ENCODE results near the gene TCN1.
"Not testable (repeated sequence)": the region's sequence is repeated elsewhere in the genome, so short reads cannot be mapped to it uniquely, and the experiment has no call there.

Gene TCN1, protein sequence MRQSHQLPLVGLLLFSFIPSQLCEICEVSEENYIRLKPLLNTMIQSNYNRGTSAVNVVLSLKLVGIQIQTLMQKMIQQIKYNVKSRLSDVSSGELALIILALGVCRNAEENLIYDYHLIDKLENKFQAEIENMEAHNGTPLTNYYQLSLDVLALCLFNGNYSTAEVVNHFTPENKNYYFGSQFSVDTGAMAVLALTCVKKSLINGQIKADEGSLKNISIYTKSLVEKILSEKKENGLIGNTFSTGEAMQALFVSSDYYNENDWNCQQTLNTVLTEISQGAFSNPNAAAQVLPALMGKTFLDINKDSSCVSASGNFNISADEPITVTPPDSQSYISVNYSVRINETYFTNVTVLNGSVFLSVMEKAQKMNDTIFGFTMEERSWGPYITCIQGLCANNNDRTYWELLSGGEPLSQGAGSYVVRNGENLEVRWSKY

DNA sequence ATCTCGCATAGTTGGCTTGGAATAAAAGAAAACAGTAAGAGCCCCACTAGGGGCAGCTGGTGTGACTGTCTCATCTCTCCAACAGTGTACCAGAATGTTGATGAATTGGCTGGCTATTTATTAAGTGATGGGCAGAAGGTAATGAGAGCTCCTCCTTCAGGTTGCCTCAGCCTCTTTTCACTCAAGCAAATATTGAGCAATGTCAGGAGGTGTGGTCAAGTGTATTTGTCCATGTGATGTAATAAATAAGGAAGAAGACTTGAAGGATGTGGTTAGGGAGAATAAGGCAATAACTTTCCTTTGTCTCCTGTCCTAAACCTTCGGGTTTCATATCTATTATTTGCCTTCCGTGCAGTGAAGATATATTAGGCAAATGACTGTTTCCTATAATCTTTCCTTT is at the start of gene TCN1:
TCN1 (minus strand) TSS at position 91 of the 400 bp plus-strand sequence; CDS start at position 74, 17 bp downstream.
- no peak for DNase-seq

DNA sequence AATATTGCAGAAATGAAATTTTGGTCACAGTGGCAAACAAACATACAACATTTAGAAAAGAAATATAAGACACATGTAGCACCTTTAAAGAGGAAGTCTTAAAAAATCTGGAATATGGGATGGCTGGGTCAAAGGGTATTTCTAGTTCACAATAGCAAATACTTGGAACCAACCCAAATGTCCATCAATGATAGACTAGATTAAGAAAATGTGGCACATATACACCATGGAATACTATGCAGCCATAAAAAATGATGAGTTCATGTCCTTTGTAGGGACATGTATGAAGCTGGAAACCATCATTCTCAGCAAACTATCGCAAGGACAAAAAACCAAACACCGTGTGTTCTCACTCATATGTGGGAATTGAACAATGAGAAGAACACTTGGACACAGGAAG is 37.3 kb upstream of the TCN1 start:
- not testable (repeated sequence) for DNase-seq

DNA sequence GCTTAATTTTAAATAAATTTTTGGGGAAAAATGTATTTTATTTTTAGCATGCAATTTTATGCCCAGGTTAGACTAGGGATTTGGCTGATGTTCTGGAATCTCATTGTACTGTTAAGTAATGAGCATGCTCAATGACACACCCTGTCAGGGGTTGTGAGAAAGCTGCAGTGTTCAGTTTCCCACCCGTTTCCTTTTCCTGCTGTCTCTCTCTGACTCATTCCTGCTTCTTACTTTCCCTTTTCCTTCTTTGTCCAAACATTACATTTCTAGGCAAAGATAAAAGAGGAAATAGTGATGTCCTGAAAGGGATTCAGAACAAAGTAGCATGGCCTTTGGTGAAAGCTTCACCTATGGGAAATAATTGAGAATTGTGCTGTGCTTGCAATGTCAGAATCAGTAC is 35.0 kb upstream of the TCN1 start:
- no peak for DNase-seq

DNA sequence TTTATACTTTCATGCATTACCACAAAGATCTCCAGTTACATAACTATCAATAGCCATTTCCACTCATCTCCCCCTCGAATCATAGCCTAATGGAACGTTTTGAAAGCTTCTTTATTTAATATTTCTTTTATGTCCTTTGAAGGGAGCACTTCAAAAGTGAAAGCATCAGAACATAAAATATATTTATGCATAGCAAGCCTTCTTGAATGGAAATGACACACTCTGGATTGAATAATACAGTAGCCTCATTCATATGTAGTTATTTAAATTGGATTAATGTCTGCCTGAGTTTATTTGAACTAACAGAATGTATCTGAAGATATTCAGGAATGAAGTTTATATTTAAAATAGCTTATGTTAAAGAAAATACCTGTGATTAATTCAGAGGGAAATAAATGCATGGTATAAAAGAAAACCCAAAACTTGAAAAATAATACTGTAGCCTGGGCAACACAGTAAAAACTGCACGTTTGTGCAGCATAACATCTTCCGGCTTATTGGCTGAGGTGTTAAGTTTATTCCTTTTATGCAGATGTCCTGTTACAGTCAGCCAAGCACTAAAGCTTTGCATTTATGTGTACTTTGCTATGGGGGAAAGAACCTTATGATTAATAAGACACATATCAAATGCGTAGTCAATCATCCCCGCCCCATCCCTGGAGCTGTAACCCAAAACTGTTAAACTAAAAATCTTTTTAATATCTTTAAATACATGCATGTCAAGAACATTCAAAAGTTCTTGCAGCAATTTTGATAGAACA is 34.3 kb upstream of the TCN1 start:
- DNase-seq = no peak

DNA sequence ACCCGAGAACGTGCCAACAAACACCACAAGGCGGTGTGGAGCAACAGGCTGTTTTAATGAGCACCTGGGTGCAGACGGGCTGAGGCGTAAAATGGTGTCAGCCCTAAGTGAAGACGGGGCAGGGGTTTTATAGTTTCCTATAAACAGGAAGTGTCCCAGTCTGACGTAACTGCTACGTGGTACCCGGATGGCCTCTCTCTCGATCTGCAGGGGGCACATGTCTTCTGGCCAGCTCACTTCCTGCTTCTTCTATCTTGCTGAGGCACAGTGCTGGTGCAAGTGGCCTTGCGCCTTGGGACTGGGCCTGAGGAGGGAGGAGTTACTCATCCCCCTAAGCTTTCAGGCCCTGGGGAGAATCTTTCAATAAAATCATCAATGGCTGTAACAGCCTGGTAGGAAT is 33.2 kb upstream of the TCN1 start:
- DNase-seq = no peak

DNA sequence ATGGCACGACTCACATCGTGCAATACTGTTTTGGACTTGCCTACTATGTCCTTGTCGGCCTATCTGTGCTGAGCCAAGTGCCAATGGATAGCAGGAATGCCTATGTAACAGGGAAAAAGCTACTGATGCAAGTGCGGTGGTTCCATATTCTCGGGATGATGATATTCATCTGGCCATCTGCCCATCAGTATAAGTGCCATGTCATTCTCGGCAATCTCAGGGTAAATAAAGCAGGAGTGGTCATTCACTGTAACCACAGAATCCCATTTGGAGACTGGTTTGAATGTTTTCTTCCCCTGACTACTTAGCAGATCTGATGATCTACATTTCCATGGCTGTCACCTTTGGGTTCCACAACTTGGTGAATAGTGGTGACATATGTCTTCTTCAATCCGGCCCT is 32.4 kb upstream of the TCN1 start:
- no peak for DNase-seq

DNA sequence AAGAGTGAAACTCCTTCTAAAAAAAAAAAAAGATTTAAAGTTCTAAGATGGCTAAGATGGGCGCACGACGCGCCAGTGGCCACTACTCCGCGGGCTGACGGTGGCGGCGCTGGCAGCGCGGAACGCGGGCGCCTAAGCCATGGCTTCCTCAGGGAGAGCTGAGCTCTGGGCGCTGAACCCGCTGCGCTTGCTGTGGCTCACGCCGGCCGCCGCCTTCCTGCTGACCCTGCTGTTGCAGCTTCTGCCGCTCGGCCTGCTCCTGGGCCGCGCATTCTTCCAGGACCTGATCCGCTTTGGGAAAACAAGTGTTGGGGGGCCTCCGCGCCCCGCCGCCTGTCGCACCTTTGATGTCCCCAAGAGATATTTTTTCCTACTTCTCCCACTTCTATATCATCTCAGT is 31.8 kb upstream of the TCN1 start:
- no peak for DNase-seq

DNA sequence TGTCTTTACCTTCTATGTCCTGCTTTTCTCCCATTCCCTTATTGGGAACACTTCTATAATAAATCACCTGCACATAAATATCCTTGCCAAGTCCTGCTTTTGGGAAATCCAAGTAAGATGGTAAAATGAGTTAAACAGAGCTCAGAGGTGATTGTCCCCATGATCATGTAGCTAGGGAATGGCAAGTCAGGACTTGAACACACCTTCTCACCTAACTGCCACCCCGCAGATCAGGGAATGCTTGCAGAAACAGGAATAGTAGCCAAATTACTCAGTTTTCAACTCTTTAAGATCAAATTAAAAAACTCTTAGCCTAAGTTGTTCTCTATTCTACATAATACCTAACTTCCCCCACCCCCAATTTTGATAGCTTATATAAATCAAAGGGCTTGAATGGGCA is 28.3 kb upstream of the TCN1 start:
- no peak for DNase-seq

DNA sequence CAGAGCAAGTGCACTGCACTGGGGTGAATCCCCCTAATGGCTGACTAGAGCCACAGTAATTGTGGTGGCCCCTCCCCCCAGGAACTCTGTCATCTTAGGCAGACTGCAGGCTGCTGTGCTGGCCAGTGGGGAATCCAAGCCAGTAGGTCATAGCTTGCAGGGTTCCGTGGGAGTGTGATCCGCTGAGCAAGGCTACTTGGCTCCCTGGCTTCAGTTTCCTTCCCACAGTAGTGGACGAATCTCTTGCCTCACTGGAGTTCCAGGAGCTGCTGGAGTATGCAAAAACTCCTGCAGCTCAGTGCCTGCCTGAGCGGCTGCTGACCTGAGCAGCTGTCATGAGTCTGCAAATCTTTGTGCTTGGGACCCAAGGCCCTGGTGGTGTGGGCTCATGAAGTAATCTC is 25.5 kb upstream of the TCN1 start:
- DNase-seq = no peak

DNA sequence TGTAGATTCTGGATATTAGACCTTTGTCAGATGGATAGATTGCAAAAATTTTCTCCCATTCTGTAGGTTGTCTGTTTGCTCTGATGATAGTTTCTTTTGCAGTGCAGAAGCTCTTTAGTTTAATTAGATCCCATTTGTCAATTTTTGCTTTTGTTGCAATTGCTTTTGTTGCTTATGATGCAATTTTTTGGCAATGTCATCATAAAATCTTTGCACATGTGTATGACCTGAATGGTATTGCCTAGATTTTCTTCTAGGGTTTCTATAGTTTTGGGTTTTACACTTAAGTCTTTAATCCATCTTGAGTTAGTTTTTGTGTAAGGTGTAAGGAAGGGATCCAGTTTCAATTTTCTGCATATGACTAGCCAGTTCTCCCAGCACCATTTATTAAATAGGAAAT is 20.9 kb upstream of the TCN1 start:
- not testable (repeated sequence) for DNase-seq

DNA sequence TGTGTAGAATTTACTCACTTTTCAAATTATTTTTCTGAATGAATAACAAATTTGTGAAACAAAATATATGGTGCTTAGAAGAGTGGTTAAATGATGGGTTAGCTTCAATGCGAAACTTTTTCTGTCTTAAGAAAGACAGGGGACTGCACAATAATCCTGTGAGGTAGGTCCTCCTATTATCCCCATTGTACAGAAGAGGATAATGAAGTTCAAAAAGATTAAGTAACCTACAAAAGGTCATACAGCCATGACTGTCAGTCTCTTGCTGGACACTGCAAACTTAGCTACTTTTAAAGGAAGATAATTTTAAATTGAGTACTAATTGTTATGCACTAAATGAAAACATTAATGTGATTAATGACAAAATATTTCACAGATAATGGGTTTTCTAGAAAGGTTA is 17.3 kb upstream of the TCN1 start:
- no peak for DNase-seq

DNA sequence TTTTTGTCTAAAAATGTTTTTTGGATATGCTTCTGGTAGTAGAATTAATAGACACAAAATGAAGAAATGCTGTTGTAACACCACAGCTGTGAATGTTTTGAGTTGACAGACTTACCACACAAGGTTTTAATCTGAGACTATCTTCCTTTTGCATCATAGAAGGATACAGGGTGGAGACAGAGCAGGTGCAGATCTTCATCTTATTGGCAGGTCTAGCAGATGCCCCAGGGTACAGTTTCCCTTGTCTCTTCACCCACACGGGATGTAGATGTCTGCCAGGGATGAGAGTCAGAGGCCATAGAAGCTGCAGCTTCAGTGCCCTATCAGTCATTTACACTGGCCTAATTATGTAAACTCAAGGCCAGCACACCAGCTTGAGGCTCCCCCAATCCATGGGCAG is 13.3 kb upstream of the TCN1 start:
- no peak for DNase-seq

DNA sequence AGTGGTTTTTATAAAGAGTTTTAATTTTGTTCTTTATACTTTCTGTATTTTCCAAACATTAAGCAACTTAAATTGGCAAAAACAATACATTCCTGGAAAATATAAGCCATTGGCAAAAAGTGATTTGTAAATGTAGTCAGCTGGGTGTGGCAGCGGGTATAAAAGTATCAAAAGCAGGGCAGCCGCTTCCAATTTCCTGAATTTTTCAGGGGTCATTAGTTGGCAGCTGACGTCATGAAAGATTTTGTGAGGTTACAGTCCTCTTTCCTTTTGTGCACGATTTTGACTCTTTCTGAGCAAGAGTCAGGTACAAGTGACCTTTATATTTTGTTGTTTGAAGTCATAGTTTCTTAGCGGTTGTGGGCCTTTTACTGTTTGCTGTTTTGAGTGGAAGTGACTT is 12.3 kb upstream of the TCN1 start, which contains the start of gene OOSP3:
OOSP3 (plus strand) TSS at position 208 of the 400 bp plus-strand sequence; CDS start at position 235, 27 bp downstream.
- no peak for DNase-seq

DNA sequence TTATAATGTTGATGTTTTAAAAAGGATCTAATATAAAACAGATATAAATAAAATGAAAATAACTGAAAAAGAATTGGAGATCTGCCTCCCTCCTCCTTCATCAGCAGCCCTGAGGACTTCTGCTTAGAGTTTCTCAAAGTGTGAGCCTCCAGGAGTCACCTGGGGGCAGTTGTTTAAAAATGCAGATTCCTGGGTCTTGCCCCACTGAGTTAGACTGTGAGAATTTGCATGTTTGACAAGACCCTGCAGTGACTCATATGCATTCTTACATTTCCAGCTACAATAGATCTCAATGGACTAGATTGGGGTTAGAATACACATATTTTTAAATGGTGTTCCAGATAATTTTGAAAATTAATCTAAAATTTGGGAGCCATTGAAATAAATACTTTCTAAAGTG is 11.5 kb upstream of the TCN1 start:
- DNase-seq = no peak

DNA sequence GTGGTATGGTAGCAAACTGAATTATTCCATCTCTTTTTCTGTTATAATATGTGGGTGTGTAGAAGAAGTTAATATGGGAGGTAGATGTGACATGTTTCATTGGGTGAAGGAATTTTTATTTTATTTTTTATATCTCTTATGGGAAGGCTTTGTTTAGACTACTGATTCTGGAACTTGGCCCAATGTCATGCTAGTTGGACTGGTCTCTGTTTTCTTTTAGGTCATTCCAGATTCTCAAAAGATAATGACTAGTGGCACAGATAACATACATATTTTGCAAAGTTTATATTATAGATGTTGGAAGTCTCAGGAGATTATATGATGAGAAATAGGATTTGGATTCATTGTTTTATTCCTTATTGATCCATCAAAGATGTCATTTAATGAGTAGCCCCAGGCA is 11.0 kb upstream of the TCN1 start:
- no peak for DNase-seq

DNA sequence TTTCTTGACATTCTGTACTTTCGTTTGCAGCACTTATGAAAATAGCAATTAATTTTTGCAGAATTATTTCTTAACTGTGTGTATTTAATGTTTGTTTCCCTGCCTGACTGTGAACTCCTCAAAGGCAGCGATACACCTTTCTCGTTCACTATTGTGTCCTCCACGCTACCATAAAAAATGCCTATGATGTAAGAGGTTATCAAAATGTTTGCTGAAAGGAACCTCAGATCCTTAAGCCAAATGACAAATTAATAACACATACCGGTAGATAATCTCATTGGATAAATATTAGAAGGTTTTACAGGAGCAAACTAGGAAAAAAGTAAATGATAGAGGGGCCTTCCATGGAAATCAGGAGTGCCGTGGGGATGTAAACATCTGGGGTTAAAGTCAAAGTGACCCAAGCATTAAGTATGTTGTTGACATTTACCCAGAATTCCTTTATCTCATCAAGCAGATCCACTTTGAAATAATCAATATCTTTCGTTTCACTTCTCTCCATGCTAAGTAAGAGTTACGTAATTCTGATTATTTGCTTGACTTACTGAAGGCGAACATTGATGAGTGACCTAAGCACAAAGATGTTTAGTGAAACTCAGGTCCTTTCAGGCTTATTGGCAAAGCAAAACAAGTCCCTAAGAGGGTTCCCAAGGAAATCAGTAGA is 9.7 kb upstream of the TCN1 start:
- DNase-seq = no peak

DNA sequence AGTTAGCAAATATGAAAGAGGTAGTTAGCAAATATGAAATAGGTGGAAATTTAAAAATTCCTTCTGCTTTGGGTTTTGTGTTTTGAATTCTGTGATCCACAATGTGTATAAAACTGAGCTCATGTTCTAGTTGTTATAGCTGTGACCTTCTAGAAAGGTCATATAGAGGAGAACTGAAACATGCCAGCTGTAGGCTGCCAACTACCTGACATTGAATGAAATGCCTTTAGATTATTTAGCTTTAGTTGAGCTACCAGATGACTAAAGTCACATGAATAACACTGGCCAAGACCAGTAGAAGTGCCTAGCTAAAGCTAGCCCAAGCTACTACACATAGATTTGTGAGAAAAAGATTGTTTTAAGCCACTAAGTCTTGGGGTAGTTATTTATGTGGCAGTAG is 5.8 kb upstream of the TCN1 start:
- no peak for DNase-seq

DNA sequence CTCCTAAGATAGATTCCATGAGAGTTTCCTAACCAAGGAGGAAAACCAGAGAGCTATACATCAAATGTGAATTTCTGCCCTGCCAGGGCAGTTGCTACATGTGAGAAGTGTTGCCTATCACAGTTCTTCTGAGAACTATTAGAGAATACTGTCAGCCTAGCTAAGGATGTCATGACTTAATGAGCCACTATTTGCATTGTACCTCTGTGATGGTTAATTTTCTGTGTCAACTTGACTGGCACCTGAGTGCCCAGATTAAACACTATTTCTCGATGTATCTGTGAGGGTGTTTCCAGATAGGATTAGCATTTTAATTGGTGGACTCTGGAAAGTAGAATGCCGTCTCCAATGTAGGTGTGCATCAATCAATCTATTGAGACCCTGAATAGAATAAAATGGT is 1.7 kb upstream of the TCN1 start:
- no peak for DNase-seq

DNA sequence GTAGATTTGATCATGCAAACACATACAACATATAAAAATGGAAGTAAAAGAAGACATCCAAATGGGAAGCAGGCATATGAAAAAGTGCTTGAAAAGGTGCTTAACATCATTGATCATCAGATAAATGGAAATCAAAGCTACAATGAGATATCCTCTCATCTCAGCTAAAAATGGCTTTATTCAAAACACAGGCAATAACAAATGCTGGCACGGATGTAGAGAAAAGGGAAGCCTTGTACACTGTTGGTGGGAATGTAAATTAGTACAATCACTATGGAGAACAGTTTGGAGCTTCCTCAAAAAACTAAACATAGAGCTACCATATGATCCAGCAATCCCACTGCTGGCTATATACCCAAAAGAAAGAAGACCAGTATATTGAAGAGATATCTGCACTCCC is 549 bp upstream of the TCN1 start:
- no peak for DNase-seq

DNA sequence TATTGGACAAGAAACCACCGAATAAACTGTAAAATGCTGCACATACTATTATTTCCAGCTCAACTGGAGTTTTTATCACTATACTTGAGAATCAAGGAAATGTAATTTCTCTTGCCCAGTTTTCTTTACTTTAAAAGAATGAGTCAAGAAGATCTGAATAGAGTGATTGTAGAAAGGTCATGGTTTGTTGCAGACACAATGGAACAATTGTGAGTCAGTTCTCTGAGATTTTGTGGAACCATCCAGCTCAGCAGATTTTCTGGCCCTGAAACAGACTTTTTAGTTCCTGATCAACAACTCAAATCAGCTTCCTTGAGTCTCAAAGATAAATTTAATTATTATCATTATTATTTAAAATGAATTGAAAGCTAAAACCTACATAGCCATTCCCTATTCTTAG is 1.3 kb downstream of the TCN1 start:
- DNase-seq = no peak

DNA sequence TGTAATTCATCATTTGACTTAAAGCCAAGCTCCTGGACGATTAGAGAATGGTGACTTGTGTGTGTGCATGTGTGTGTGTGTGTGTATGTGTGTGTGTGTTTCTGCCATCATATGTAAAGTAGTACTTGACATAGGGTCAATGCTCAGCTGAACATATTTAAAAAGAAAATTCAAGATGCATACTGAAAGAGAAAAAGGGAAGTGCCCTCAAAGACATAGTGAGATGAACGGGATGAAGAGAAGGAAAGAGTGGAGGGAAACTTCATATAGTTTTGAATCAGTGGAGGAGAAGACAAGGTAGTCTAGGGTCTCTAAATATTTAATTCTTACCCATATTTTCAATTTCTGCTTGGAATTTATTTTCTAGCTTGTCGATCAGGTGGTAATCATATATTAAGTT is 4.0 kb downstream of the TCN1 start:
- DNase-seq = no peak

DNA sequence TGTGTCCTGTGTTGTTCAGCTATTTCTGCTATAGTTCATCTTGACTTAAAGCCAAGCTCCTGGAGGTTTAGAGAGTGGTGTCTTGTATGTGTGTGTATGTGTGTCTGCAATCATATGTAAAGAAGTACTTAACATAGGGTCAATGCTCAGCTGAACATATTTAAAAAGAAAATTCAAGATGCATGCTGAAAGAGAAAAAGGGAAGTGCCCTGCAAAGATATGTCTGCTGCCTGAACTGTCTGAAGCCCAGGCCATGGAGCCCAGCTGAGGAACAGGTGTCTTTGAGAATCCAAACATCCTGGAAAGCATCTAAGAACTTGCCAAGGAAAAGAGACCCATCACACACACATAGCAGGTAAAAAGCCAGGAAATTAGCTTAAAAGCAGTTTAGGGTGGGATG is 6.6 kb downstream of the TCN1 start:
- DNase-seq = no peak

All from activated CD4-positive, alpha-beta T cell treated with anti-CD3 and anti-CD28 coated beads, Interleukin-2, amount 50 U/mL, for 1 hour (primary cell).